ENCODE data around the gene SMARCA4.

GRCh38 chr19:11054200-11054599, 93.4 kb downstream of the SMARCA4 start:
- TF ChIP-seq POLR2A (IDR thresholded peaks at IDR 0.05) = no peak
- TF ChIP-seq, protein P1, sequence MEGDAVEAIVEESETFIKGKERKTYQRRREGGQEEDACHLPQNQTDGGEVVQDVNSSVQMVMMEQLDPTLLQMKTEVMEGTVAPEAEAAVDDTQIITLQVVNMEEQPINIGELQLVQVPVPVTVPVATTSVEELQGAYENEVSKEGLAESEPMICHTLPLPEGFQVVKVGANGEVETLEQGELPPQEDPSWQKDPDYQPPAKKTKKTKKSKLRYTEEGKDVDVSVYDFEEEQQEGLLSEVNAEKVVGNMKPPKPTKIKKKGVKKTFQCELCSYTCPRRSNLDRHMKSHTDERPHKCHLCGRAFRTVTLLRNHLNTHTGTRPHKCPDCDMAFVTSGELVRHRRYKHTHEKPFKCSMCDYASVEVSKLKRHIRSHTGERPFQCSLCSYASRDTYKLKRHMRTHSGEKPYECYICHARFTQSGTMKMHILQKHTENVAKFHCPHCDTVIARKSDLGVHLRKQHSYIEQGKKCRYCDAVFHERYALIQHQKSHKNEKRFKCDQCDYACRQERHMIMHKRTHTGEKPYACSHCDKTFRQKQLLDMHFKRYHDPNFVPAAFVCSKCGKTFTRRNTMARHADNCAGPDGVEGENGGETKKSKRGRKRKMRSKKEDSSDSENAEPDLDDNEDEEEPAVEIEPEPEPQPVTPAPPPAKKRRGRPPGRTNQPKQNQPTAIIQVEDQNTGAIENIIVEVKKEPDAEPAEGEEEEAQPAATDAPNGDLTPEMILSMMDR (IDR thresholded peaks at IDR 0.05) = no peak

Data from lower leg skin (tissue), 3 donors.